HG03280 (cell line): ENCODE measurements around the gene PLAAT5.
"Not testable (repeated sequence)": the region's sequence is repeated elsewhere in the genome, so short reads cannot be mapped to it uniquely, and the experiment has no call there.

ENCODE experiments used
- ATAC-seq: cut with Tn5 transposase; IDR thresholded peaks from one replicate; pipeline ENCODE4 v1.9.1; 2021; ENCODE audit warnings: mild to moderate bottlenecking, moderate library complexity; ENCODE audit not compliant: unreplicated experiment

Gene PLAAT5

DNA sequence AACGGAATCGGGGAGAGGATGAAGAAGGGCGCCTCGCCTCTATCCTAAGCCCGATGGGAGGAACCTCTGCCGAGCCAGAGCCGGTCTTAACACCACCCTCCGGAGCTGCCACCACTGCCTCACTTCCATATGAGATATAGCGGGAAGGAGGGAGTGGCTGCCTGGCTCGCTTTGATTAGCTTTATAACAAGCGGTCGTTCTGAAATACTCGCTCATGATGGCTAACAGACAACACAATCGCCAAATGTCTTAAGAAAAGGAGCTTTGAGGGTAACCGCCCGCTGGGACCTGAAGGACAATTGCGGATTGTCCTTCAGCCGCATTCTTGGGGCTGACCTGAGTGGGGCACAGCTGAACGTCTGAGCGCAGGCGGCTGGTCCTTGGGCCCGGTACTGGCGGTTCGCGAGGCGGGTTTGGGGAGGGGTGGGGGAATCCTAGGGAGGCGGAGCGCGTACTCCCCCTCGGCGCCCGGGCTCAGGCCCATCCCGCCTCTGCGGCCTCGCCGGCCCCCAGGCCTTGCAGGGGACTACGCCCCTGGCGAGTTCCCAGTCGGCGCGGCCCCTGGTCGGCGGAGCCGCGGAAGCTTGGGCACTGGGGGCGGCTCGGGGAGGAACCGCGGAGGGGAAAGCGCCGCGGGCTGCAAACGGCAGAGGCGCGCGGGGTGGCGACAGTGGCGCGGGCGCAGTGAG, at the start of gene PLAAT5:
PLAAT5 (minus strand) TSS at position 617 of the 689 bp plus-strand sequence; CDS start at position 484, 133 bp downstream.
- no peak for ATAC-seq

DNA sequence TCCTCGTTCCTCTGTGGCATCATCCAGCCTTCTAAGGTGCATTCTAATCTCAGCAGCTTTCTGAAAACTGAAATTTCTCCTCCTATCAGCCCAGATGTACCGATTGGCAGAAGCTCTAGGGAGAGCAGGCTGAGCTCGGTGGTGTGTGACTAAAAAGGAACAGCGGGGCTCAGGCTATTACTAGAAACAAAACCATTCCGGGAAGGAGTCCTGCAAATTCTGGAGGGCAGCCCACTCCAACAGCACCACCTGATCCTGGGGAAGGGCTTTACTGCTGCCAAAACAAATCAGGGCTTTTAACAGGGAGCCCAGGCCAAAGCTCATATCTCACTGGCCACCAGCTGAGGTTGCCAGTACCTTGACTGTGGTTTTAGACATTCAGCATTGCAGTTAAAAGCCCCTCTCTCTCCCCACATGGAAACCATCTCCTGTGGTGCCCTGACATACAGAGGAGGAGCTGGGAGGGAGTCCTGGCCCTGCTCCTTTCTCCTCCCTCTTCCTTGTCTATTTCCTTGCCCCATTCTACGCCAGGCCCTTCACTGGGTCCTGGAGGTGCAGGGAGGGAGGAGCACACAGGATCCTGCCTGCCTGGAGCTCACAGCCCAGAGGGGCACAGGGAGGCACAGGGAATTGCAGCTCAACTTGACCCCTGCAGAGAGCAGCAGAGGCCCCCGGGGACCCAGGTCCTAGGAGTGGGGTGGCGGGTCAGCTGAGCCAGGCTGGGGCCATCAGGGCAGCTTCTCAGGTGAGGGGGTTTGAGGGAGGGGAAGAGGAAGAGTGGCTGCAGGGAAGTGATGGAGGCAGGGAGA, 46.5 kb upstream of the PLAAT5 start:
- no peak for ATAC-seq

- ATAC-seq: no peak
Observed at GRCh38 chr11:63536669-63537292, 45.8 kb upstream of the PLAAT5 start, which contains the start of gene PLAAT4. PLAAT4 (plus strand) TSS chr11:63536808; CDS start chr11:63536869, 61 bp downstream.

DNA sequence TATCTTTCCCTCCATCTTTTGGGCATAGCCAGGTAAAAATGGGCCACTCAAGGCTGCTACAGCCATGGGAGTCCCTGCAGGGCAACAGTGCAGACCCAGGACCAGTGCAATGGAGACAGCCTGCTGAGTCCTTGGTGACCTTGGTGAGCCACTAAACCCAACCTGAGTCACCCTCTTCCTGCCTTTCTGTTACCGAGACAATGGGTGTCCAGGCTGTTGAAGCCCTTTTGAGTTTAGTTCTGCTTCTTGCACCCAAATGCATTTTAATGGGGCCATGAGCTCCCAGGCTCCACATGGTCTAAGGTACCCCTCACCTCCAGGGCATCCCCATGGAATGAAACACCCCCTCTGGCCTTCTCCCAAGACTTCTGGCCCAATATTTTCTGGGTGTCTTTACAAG, 44.8 kb upstream of the PLAAT5 start:
- ATAC-seq: no peak

GRCh38 chr11:63534895-63535461, 44.0 kb upstream of the PLAAT5 start:
- ATAC-seq: peak; percentile 45

- no peak for ATAC-seq
Observed at GRCh38 chr11:63534076-63534475, 43.1 kb upstream of the PLAAT5 start.

DNA sequence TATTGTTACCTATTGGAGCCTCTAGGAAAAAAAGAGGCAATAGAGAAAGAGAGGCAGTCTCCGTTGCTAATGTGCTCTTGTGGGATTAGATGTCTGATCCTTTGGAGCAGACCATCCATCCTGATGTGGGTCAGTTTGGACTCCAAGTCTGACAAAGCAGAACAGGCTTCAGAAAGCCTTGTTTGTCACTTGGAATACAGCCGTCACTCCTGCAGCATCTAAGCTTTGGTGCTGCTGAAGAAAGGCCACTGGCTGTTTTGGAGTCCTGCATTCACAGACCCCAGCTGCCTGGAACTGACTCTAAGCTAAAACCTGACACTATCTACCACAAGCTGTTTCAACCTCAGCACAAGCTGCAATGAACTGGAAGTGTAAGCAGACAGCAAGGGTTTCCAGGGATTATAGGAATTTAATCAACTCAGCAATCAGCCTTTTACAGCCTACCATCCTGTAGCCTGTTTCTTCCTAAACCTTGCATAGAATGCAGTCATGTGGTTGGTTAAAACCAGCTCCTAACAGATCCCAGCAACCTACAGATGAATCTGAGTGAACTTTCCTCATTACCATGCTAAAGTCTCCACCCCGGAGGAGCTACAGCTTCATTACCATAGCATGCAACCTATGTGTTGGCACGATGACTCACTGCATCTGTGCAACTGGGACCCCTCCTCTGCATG, 42.0 kb upstream of the PLAAT5 start:
- ATAC-seq: no peak

- no peak for ATAC-seq
Observed at GRCh38 chr11:63532117-63532516, 41.1 kb upstream of the PLAAT5 start.

DNA sequence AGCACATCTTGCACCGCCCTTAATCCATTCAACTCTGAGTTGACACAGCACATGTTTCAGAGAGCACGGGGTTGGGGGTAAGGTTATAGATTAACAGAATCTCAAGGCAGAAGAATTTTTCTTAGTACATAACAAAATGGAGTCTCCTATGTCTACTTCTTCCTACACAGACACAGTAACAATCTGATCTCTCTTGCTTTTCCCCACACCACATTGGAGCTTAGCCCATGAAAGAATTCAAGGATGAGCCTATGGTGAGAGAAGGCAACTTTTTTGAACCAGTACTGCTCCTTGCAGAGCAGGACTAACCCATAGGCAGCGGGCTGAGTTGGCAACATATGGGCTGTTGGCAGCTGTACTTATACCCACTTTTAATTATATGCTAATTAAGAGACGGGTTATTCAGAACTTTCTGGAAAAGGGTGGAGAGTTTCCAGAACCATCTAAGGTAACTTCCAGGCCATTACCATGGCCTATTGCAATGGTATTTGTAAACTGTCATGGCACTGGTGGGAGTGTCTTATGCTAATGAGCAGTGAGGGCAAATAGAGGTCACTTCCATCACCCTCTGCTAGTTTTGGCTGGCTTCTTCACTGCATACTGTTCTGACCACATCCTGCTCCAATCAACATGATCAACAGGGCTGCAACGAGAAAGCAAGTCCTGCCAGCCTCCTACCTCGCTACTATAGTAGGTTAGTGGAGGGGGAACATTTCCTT, 40.3 kb upstream of the PLAAT5 start:
- ATAC-seq: peak; percentile 75

DNA sequence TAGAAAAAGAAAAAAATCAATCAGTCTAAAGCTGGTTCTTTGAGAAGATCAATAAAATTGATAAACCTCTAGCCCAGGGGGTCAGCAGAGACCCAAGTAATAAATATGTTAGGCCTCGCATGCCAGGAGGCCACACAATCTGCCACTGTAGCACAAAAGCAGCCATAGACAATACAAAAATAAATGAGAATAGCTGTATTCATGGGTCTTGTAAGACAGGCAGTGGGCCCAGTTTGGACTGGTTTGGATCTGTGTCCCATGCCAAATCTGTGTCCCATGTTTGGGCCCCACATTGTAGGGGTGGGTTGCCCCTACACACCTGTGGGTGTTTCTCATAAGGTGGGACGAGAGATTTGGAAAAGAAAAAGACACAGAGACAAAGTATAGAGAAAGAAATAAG, 39.1 kb upstream of the PLAAT5 start:
- ATAC-seq: no peak

- ATAC-seq: not testable (repeated sequence)
Observed at GRCh38 chr11:63529373-63529772, 38.4 kb upstream of the PLAAT5 start.

DNA sequence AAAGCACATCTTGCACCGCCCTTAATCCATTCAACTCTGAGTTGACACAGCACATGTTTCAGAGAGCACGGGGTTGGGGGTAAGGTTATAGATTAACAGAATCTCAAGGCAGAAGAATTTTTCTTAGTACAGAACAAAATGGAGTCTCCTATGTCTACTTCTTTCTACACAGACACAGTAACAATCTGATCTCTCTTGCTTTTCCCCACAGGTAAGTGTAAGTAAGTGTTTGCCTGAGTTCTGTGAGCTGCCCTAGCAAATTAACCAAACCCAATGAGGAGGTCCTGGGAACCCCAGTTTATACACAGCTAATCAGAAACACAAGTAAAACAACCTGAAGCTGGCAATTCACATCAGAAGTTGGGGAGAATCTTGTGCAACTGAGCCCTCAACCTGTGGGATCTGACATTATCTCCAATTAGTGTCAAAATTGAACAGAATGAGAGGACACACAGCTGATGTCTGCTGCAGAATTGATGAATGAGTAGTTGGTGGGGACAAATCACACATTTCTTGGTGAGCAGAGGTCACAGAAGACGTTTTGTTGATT, 37.8 kb upstream of the PLAAT5 start:
- not testable (repeated sequence) for ATAC-seq

DNA sequence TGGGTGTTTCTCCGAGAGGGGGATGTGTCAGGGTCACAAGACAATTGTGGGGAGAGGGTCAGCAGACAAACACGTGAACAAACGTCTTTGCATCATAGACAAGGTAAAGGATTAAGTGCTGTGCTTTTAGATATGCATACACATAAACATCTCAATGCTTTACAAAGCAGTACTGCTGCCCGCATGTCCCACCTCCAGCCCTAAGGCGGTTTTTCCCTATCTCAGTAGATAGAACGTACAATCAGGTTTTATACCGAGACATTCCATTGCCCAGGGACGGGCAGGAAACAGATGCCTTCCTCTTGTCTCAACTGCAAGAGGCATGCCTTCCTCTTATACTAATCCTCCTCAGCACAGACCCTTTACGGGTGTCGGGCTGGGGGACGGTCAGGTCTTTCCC, 37.2 kb upstream of the PLAAT5 start:
- not testable (repeated sequence) for ATAC-seq

GRCh38 chr11:63527667-63528066, 36.7 kb upstream of the PLAAT5 start:
- no peak for ATAC-seq

GRCh38 chr11:63523151-63523550, 32.2 kb upstream of the PLAAT5 start:
- no peak for ATAC-seq

DNA sequence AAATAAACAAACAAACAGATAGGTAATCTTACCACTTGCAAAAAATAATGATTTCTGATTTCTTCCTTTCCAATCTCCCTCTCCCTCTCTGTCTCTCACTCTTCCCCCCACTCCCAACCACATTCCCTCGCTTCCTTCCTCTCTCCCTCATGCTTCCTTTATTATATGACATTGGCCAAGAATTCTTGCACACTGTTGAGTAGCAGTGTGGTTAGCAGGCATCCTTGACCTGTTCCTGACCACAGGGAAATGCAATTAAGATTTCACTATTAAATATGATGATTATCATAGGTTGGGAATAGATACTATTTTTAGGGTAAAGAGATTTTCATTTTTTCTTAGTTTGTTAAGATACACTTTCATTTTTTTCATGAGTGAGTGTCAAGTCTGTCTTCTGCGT, 30.9 kb upstream of the PLAAT5 start:
- ATAC-seq: no peak

- no peak for ATAC-seq
Observed at GRCh38 chr11:63520606-63521170, 29.7 kb upstream of the PLAAT5 start.

GRCh38 chr11:63518548-63518947, 27.6 kb upstream of the PLAAT5 start:
- ATAC-seq: no peak

GRCh38 chr11:63517156-63517555, 26.2 kb upstream of the PLAAT5 start:
- no peak for ATAC-seq

- ATAC-seq: no peak
Observed at GRCh38 chr11:63516109-63516508, 25.1 kb upstream of the PLAAT5 start.
